Liver (tissue), 3 donors: ENCODE measurements around the gene ARMC9.

Experiments used
- GABPA ChIP-seq, 2 donors: IDR thresholded peaks in 1 of 2; conservative IDR thresholded peaks in 1 of 2; 2 replicates each; pipeline ENCODE4 v1.6.1; 2016; ENCODE audit warnings: antibody characterized with exemption in 2 of 2, mild to moderate bottlenecking in 1 of 2, moderate library complexity in 1 of 2
- TAF1 ChIP-seq: conservative IDR thresholded peaks from 2 replicates; pipeline ENCODE4 v1.6.1; 2016; ENCODE audit warnings: antibody characterized with exemption, mild to moderate bottlenecking
- TF ChIP-seq, protein P1 (sequence below): fragments of 150-350 bp; IDR thresholded peaks from 2 replicates; pipeline ENCODE4 v1.5.1; 2017; ENCODE audit warnings: improper control_type of control experiment, low read depth, low read length; ENCODE audit not compliant: missing input control
- TF ChIP-seq, protein P2 (sequence below): IDR thresholded peaks from 2 replicates; pipeline ENCODE4 v1.6.1; 2016; ENCODE audit warnings: antibody characterized with exemption, mild to moderate bottlenecking
- TF ChIP-seq, protein P3 (sequence below): IDR thresholded peaks from 2 replicates; pipeline ENCODE4 v1.6.1; 2016; ENCODE audit warnings: antibody characterized with exemption
- donor health status: healthy.
- donor health status: healthy.

DNA sequence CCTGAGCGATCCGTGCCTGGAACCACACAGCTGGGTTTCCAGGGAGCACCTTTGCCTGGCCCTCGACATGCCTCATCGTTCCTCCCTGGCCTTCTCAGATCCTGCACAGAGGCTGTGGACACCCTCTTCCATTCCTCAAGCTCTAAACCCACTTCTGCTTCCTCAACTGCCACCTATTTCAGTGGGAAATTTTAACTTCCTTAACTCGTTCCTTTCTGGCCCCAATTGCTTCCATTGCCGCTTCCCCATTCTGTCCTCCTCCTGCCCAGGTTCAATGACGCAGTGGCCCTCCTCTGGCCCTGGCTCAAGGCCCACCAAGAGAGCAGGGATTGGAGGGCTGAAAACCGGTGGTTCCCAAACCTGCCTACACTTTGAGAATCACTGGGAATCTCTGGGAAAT is 192.2 kb downstream of the ARMC9 start:
- TF ChIP-seq, protein P1, sequence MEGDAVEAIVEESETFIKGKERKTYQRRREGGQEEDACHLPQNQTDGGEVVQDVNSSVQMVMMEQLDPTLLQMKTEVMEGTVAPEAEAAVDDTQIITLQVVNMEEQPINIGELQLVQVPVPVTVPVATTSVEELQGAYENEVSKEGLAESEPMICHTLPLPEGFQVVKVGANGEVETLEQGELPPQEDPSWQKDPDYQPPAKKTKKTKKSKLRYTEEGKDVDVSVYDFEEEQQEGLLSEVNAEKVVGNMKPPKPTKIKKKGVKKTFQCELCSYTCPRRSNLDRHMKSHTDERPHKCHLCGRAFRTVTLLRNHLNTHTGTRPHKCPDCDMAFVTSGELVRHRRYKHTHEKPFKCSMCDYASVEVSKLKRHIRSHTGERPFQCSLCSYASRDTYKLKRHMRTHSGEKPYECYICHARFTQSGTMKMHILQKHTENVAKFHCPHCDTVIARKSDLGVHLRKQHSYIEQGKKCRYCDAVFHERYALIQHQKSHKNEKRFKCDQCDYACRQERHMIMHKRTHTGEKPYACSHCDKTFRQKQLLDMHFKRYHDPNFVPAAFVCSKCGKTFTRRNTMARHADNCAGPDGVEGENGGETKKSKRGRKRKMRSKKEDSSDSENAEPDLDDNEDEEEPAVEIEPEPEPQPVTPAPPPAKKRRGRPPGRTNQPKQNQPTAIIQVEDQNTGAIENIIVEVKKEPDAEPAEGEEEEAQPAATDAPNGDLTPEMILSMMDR: no peak
- TF ChIP-seq TAF1 (no peak), GABPA (IDR thresholded peaks at IDR 0.05 in 1 of 2, conservative IDR thresholded peaks at IDR 0.05 in 1 of 2) (no peak)
- TF ChIP-seq, protein P2, sequence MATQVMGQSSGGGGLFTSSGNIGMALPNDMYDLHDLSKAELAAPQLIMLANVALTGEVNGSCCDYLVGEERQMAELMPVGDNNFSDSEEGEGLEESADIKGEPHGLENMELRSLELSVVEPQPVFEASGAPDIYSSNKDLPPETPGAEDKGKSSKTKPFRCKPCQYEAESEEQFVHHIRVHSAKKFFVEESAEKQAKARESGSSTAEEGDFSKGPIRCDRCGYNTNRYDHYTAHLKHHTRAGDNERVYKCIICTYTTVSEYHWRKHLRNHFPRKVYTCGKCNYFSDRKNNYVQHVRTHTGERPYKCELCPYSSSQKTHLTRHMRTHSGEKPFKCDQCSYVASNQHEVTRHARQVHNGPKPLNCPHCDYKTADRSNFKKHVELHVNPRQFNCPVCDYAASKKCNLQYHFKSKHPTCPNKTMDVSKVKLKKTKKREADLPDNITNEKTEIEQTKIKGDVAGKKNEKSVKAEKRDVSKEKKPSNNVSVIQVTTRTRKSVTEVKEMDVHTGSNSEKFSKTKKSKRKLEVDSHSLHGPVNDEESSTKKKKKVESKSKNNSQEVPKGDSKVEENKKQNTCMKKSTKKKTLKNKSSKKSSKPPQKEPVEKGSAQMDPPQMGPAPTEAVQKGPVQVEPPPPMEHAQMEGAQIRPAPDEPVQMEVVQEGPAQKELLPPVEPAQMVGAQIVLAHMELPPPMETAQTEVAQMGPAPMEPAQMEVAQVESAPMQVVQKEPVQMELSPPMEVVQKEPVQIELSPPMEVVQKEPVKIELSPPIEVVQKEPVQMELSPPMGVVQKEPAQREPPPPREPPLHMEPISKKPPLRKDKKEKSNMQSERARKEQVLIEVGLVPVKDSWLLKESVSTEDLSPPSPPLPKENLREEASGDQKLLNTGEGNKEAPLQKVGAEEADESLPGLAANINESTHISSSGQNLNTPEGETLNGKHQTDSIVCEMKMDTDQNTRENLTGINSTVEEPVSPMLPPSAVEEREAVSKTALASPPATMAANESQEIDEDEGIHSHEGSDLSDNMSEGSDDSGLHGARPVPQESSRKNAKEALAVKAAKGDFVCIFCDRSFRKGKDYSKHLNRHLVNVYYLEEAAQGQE: no peak
- TF ChIP-seq, protein P3, sequence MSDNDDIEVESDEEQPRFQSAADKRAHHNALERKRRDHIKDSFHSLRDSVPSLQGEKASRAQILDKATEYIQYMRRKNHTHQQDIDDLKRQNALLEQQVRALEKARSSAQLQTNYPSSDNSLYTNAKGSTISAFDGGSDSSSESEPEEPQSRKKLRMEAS: no peak
